SK-N-DZ (cell line): ENCODE results near the gene JUND. TPM values are rescaled to one million over a fixed set of nuclear protein-coding genes. Genes with fewer than 3 reads are reported as not detected.
"Not testable (repeated sequence)": the region's sequence is repeated elsewhere in the genome, so short reads cannot be mapped to it uniquely, and the experiment has no call there.

Experiments used
- DNase-seq: peaks from one replicate; pipeline ENCODE4 v3.0.0-alpha.2; 2015; ENCODE audit warnings: low spot score
- polyA plus RNA-seq, 2 experiments: library from polyadenylated mRNA; depleted of rRNA; stranded (reverse); fragments of >200 nt; gene quantifications; 2 replicates each; pipeline ENCODE4 v1.2.3, GENCODE V29; 2014

JUND gene
- polyA plus RNA-seq (2014; cell fraction: cytosol; rRNA removed), result 80.4 and 92.1 TPM in 2 replicates
- polyA plus RNA-seq (2014; cell fraction: nucleus; rRNA removed), result 28.1 and 57.8 TPM in 2 replicates

- DNase-seq, result peak; percentile 95
These were observed at the start of gene JUND for GRCh38 chr19:18281082-18282020. TSS of gene JUND (minus strand) at chr19:18281622. CDS start at chr19:18281484, 138 bp downstream.

GRCh38 chr19:18330868-18331267, 49.4 kb upstream of the JUND start:
- no peak for DNase-seq

GRCh38 chr19:18329035-18329376, 47.6 kb upstream of the JUND start:
- DNase-seq, result no peak

GRCh38 chr19:18328340-18329034, 47.1 kb upstream of the JUND start:
- peak; percentile 96 for DNase-seq

- DNase-seq, result no peak
These were observed 45.4 kb upstream of the JUND start for GRCh38 chr19:18326772-18327171.

- not testable (repeated sequence) for DNase-seq
These were observed 42.9 kb upstream of the JUND start for GRCh38 chr19:18324373-18324731.

GRCh38 chr19:18322759-18323460, 41.5 kb upstream of the JUND start, which contains the start of gene LSM4:
TSS of gene LSM4 (minus strand) at chr19:18323076. CDS start at chr19:18323020, 56 bp downstream.
- peak; percentile 97 for DNase-seq

- DNase-seq, result peak; percentile 59
These were observed 40.9 kb upstream of the JUND start for GRCh38 chr19:18322318-18322758.

GRCh38 chr19:18321734-18322102, 40.3 kb upstream of the JUND start:
- peak; percentile 57 for DNase-seq

GRCh38 chr19:18320865-18321733, 39.7 kb upstream of the JUND start:
- no peak for DNase-seq

GRCh38 chr19:18319591-18320135, 38.2 kb upstream of the JUND start:
- no peak for DNase-seq

- no peak for DNase-seq
These were observed 36.8 kb upstream of the JUND start for GRCh38 chr19:18317961-18318800.

- no peak for DNase-seq
These were observed 32.0 kb upstream of the JUND start for GRCh38 chr19:18313398-18313797.

- no peak for DNase-seq
These were observed 30.7 kb upstream of the JUND start for GRCh38 chr19:18312092-18312534.

- no peak for DNase-seq
These were observed 30.2 kb upstream of the JUND start for GRCh38 chr19:18311502-18312091.

GRCh38 chr19:18310966-18311365, 29.5 kb upstream of the JUND start:
- no peak for DNase-seq

GRCh38 chr19:18310118-18310909, 28.9 kb upstream of the JUND start:
- DNase-seq, result no peak

- DNase-seq, result no peak
These were observed 28.2 kb upstream of the JUND start for GRCh38 chr19:18309525-18310064.
